ENCODE measurements around the gene AGBL4.

DNA sequence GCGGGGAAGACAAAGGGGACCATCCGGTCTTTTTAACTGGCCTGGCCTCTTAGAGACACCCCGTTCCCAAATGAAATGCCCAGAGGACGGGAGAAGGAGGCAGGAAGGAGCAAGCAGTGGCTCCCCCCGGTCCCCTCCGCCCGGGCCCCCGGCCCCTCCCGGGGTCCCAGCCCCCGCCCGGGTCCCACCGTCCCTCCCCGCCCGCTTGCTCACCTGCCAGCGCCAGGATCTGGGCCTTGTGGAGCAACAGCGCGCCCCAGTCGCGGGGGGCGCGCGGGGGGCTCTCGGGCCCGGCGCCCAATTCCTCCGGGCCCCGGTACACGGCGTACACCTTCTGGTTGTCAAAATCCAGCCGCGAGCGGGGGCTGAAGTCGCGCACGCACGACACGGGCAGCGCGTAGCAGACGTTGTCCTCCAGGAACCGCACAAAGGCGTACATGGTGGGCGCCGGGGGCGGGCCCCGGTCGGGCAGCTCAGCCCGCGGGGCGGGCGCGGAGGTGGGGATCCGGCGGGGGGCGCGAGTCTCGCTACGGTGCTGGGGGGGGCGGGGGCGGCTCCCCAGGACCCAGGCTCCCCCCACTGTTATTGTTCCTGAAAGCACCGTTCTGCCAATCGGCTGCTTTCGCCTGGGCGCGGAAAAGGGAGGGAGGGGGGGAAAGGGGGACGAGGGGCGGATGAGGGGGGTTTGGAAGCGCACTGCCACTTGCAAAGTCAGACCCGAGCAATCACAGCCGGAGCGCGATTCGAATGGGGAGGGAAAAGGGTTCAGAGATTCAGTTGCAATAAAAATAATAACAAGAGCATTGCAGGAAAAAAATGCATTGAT, 1247.1 kb downstream of the AGBL4 start, which contains the start of gene BEND5:
- TF ChIP-seq TAF1 (IDR thresholded peaks at IDR 0.05; ENCODE audit: borderline replicate concordance, insufficient read depth, low read length) = no peak
- TF ChIP-seq, protein P1, sequence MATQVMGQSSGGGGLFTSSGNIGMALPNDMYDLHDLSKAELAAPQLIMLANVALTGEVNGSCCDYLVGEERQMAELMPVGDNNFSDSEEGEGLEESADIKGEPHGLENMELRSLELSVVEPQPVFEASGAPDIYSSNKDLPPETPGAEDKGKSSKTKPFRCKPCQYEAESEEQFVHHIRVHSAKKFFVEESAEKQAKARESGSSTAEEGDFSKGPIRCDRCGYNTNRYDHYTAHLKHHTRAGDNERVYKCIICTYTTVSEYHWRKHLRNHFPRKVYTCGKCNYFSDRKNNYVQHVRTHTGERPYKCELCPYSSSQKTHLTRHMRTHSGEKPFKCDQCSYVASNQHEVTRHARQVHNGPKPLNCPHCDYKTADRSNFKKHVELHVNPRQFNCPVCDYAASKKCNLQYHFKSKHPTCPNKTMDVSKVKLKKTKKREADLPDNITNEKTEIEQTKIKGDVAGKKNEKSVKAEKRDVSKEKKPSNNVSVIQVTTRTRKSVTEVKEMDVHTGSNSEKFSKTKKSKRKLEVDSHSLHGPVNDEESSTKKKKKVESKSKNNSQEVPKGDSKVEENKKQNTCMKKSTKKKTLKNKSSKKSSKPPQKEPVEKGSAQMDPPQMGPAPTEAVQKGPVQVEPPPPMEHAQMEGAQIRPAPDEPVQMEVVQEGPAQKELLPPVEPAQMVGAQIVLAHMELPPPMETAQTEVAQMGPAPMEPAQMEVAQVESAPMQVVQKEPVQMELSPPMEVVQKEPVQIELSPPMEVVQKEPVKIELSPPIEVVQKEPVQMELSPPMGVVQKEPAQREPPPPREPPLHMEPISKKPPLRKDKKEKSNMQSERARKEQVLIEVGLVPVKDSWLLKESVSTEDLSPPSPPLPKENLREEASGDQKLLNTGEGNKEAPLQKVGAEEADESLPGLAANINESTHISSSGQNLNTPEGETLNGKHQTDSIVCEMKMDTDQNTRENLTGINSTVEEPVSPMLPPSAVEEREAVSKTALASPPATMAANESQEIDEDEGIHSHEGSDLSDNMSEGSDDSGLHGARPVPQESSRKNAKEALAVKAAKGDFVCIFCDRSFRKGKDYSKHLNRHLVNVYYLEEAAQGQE (IDR thresholded peaks at IDR 0.05; ENCODE audit: insufficient read depth in 1 of 2, low read depth in 2 of 2, low read length in 2 of 2) = no peak
